T47D (cell line): ENCODE results near the gene AKNAD1.

Source experiments
- DNase-seq, 2 experiments: peaks; one replicate each; pipeline versions ENCODE4 v3.0.0 to v3.0.0-alpha.2; 2011 to 2012; ENCODE audit warnings: low read depth in 1 of 2, low spot score in 1 of 2
- JUND ChIP-seq: IDR thresholded peaks from 2 replicates; pipeline ENCODE4 v1.6.1; 2012; ENCODE audit warnings: low read depth
- in situ Hi-C: cut with HindIII; loops from 2 replicates; pipeline ENCODE4 v1.10.0; 2016; ENCODE audit warnings: low sequenced_read_pairs, low pct_unique_long_range_greater_than_20kb

AKNAD1 gene

DNA sequence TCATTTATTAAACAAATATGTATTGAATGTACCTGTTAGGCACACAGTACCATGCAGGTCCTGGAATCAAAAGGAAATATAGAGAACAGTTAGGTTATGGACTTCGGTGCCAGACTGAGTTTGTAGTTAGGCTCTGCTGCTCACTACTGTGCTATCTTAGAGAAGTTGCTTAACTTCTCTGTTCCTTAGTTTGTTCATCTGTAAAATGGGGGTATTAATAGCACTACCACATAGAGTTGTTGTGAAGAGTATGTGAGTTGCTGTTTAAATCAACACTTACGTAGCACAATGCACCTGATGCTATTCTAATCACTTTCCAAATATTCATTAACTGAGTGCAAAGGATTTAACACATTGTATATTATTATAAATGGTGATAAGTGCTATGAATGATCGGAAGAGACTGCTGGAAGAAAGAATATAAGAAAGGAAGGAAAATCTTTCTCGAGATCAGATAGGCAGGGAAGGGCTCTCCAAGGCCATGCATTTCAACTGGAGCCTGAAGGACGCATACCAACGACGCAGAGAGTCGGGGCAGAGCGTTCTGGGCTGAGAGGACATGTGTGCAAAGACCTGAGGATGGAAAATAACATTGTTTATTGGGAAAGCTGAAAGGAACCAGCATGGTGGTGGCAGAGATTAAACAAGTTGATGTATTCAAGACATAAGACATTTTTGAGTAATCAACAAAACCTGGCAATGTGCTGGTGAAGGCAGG lies 3.5 kb upstream of the AKNAD1 start:
- in situ Hi-C loops: no loop called here
- no peak for DNase-seq
- no peak for TF ChIP-seq JUND

DNA sequence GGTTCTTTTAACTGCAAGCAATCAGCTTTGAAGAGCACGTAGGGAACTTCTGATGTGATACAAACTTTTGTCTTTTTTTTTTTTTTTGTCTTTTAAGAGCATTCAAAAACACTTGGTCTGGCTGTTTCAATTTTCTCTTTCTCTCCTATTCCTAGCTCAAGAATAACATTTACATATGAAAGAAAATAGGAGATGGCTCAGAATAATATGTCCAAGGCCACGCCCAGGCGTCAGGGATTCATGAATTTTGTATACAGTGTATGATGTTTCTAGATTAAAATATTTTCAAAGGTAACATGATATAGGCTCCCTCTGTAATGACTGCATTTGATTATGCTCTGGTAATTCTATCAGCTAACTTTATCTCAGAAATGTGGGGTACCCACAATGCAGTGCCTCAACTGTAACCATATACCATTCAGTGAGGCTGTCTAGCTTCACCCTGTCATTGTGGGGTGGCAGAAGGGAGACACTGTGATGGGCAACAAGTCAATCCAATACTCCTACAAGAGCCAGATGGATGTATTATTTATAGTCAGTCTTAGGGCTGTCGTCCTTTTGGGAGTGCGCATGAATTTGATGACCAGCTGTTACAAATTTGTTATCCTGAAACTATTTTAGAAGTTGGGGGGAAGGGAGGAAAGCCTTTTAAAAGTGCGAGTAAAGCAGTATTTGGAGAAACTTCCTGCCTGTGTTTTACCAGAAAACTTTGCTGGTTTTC lies 1.5 kb upstream of the AKNAD1 start:
- no peak for TF ChIP-seq JUND
- in situ Hi-C loops: no loop called here
- no peak for DNase-seq

DNA sequence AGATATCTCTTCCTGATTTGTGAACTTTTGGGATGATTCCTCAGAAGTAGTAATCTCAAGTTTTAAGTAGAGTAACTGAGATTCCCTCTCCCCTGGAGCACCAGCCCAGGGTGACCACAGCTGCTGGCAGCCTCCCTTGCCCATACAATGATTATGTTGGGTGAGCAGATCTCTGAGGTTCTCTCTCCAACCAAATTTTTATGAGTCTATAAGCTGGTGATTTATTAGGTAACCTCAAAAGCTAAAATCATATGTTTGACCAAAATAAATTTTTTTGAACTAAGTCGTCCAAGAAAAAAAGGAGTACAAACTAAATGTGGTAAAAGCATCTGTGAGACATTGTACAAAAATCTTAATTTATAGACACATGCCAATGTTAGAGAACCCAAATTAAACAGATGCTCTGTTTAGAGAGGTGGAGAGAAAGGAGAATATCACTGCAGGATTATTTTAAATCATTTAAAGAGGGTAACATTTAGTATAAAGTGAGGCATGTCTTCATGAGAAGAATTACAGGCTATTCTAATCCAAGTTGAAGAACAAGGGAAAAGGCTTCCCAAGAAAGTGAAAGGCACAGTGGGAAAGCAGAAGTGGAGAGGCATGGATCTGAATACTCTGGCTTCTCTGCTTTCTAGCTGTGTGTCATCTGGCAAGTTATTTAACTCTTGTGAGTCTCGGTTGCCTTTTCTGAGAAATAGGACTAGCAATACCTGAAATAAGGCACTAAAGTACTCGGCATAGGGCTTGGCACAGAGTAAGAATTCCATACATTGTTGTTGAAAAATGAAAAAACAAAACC lies 2.5 kb downstream of the AKNAD1 start:
- in situ Hi-C loops: no loop called here
- no peak for TF ChIP-seq JUND
- DNase-seq: no peak

DNA sequence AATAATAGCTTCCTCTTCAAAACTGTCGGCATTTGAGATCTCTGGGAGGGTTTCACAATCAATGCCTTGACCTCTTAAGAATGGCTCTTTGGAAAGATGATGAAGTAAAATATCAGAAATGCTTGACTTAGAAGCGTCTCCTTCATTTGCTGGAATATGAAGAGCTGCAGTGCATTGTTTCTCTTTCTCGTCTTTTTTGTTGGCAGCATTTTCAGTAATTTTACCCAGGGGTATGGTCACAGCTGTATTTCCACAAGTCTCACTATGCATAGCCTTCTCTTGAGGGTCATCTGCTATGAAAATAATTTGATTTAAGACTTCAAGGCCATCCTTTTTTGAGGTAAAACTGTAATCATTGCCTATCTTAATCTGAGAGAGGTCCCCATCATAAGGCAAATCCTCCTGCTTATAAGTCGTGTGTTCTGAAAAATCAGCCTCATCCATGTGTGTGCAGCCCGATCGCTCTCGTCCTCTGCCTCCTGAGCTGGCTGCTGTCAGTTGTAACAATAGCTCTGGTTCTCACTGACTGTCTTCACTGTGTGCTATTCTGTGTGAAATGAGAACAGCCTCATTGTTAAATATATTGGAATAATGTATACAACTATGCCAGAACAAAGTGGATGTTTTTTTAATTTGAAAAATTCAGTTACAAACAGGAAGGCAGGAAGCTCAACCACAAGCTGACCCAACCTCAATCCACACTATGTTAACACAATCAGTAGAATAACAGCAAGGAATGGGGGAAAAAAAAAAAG lies 4.5 kb downstream of the AKNAD1 start:
- no peak for TF ChIP-seq JUND
- DNase-seq: no peak
- in situ Hi-C loops: no loop called here

DNA sequence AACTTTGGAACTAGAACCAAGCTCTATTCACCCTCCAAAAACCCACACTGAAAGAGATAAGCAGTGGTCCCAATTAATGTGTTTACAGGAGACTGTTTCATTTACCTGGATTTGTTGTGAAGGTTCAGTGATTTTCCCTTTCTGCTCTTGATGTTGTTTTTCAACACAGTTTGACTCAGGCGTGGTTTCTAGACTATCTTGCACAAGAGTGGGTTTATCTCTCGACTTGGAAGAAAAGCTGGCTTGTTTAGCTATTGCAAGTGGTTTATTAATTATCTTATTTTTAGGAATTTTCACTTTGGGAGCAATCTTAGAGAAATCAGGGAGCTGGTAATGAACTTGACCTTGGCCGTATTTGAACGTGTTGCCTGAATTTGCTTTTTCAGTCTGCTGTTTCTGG lies 5.3 kb downstream of the AKNAD1 start:
- TF ChIP-seq JUND: no peak
- in situ Hi-C loops: no loop called here
- no peak for DNase-seq

DNA sequence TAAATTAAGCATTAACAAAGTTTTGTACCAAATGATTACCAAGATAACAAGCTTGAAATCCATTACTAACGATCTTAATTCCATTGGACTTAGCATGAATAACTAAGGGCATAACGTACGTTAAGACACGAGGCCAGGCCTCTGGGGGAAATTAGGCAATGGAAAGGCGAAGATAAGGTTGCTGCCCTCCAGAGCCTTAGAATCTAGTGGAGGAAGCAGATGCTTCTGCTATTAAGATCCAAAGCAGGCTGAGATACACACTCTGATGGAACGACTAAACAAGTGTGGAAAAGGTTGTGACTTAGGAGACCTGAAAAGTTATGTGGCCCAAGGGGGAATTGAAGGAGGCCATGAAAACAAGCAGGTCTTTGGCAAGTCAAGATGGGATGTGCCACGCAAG lies 6.0 kb downstream of the AKNAD1 start:
- no peak for DNase-seq
- in situ Hi-C loops: no loop called here
- TF ChIP-seq JUND: no peak

DNA sequence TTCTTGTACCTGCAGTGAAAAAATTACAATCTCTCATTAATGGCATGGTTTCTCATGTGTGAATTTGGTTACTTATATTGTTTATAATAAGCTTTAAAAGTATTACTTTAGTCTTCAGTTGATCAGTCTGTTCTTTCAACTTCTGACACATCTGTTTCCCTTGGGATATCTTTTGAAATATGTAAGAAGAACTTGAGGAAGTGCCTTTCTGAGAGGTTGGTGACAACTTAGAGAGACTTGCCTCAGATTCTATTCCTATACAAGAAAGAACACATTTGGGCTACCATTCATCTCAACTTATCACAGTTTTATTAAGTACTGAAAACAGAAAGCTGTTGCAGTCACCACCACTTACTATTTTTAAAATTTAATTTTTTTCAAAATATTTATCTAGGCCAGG lies 8.1 kb downstream of the AKNAD1 start:
- in situ Hi-C loops: no loop called here
- DNase-seq: no peak
- TF ChIP-seq JUND: no peak

DNA sequence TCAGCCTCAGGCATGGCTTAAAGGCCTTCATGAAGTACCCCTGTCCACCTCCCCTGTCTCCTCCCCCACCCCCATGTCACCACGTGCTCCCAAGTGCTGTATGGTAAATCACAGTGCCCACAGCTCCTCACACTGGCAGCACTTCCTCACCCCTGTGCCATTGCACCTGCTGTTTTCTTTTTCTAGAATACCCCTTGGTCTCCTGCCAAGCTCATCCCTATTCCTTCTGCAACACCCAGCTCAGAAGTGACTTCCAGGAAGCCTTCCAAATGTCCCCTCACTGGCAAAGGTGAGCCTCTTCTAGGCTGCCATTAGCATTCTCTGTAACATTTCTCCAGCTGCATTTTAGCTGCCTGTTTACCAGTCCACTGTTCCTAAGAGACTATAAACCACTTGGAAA lies 9.4 kb downstream of the AKNAD1 start:
- in situ Hi-C loops: no loop called here
- TF ChIP-seq JUND: no peak
- DNase-seq: no peak

DNA sequence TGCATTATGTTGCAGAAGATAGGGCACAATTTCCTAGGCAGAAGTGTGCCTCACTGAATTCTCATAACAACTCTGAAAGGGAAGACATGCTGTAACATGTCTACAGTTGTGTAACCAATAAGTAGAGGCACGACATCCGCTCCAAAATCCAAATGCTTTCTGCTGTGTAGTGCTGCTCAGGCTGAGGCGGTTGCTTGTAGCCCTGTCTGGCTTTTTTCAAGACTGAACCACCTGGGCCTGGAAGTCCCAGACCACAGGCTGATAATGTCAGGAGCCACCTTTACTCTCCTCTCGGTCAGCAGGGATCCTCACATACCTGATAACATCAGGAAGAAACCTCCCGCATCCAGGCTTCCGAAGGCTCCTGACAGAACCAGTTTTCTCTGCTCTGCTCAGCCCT lies 10.9 kb downstream of the AKNAD1 start:
- in situ Hi-C loops: no loop called here
- no peak for DNase-seq
- TF ChIP-seq JUND: no peak

DNA sequence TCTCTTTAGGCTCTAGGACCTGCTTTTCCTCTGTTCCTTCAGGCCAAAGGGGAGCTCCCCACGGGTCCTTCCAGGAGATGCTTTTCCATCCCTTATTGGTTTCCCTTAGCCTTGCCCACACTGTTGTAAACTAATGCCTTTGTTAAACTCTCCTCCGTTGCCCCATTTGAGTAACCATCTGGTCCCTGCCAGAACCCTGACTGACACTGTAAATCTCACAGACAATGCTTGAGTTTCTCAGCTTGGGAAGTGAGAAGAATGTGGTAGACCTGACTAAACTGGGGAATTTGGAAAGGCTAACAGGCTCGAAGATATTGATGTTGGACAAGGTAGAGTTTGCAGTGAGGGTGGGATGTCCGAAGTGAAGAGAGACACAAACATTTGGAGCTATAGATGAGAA lies 11.4 kb downstream of the AKNAD1 start:
- DNase-seq: no peak
- TF ChIP-seq JUND: no peak
- in situ Hi-C loops: no loop called here

DNA sequence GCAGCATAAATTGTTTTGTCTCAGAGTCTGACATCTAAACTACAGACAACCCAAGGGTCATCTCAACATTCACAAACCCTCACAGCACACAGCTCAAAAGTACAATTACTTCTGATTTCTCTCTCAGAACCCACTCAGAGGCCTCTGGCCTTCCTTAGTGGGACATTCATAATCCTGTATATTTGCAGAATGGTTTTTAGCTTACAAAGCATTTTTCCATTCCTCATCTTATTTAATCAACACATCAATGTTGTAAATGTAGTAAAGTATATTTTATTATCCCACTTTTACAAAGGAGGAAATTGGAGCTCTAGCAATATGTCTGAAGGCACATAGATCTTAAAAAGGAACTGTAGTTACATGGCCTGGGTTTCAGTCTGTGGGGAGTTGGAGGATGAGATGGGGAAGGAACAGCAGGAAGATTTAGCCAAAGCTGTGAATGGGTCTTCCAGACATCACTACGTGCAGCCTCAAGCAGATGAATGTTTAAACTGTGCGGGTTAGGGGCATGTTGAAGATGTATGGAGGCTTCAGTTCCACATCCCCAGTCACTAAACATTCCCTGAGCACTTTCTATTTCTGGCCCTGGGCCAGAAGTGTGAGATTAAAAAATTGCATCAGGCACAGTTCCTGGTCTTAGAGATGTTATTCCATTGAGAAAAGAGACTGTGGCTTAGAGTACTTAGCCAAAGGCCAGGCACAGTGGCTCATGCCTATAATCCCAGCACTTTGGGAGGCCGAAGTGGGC lies 13.3 kb downstream of the AKNAD1 start:
- no peak for DNase-seq
- no peak for TF ChIP-seq JUND
- in situ Hi-C loops: no loop called here
